HFFc6 (cell line): Measurements from ENCODE around the gene WNT4. TPM values are rescaled to one million over a fixed set of nuclear protein-coding genes. Genes with fewer than 3 reads are reported as not detected.

ENCODE experiments used
- DNase-seq: peaks from one replicate; pipeline ENCODE4 v3.0.0-alpha.2; 2018
- H3K27ac Mint-ChIP-seq: 2 replicates; pipeline ENCODE4 v1.8.0; 2020; ENCODE audit warnings: mild to moderate bottlenecking, mixed read lengths
- H3K27me3 Mint-ChIP-seq: 2 replicates; pipeline ENCODE4 v1.8.0; 2021; ENCODE audit warnings: mild to moderate bottlenecking, moderate library complexity, mixed read lengths; ENCODE audit not compliant: insufficient read depth
- H3K36me3 Mint-ChIP-seq: 2 replicates; pipeline ENCODE4 v1.8.0; 2021; ENCODE audit warnings: low read depth, mixed read lengths
- H3K4me1 Mint-ChIP-seq: 2 replicates; pipeline ENCODE4 v1.8.0; 2020; ENCODE audit warnings: low read depth, mixed read lengths
- H3K4me3 Mint-ChIP-seq: 2 replicates; pipeline ENCODE4 v1.8.0; 2020; ENCODE audit warnings: mild to moderate bottlenecking, moderate library complexity, mixed read lengths
- H3K9me3 Mint-ChIP-seq: 2 replicates; pipeline ENCODE4 v1.8.0; 2020; ENCODE audit warnings: mild to moderate bottlenecking, mixed read lengths
- total RNA-seq, 6 experiments: library from RNA; stranded (reverse); fragmentation: NEBNext Ultra II Directional; extraction: Animal tissue kit (Norgen Biotek cat#: 25700); gene quantifications; 2 replicates in 1 of 6; 3 replicates in 5 of 6; pipeline ENCODE4 v1.2.3, GENCODE V29; 2021
- TF ChIP-seq, protein P1 (sequence below): fragments of 200-600 bp; sonication (generic); IDR thresholded peaks from 2 replicates; pipeline ENCODE4 v1.5.0; 2021; ENCODE audit warnings: antibody characterized with exemption, mild to moderate bottlenecking

WNT4 gene
- total RNA-seq, 6 experiments from 2014 or later = not detected

GRCh38 chr1:22139817-22140216 is 3.1 kb downstream of the WNT4 start:
- H3K4me1 Mint-ChIP-seq = peaks cover 11% of the 10 kb centered on the region
- H3K9me3 Mint-ChIP-seq = no peaks in the 10 kb centered on the region
- no peaks in the 10 kb centered on the region for H3K36me3 Mint-ChIP-seq
- peaks cover 23% of the 10 kb centered on the region for H3K27me3 Mint-ChIP-seq
- no peak overlapping the region for H3K27ac Mint-ChIP-seq
- TF ChIP-seq, protein P1, sequence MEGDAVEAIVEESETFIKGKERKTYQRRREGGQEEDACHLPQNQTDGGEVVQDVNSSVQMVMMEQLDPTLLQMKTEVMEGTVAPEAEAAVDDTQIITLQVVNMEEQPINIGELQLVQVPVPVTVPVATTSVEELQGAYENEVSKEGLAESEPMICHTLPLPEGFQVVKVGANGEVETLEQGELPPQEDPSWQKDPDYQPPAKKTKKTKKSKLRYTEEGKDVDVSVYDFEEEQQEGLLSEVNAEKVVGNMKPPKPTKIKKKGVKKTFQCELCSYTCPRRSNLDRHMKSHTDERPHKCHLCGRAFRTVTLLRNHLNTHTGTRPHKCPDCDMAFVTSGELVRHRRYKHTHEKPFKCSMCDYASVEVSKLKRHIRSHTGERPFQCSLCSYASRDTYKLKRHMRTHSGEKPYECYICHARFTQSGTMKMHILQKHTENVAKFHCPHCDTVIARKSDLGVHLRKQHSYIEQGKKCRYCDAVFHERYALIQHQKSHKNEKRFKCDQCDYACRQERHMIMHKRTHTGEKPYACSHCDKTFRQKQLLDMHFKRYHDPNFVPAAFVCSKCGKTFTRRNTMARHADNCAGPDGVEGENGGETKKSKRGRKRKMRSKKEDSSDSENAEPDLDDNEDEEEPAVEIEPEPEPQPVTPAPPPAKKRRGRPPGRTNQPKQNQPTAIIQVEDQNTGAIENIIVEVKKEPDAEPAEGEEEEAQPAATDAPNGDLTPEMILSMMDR = no peak
- DNase-seq = no peak
- no peak overlapping the region for H3K4me3 Mint-ChIP-seq

DNA sequence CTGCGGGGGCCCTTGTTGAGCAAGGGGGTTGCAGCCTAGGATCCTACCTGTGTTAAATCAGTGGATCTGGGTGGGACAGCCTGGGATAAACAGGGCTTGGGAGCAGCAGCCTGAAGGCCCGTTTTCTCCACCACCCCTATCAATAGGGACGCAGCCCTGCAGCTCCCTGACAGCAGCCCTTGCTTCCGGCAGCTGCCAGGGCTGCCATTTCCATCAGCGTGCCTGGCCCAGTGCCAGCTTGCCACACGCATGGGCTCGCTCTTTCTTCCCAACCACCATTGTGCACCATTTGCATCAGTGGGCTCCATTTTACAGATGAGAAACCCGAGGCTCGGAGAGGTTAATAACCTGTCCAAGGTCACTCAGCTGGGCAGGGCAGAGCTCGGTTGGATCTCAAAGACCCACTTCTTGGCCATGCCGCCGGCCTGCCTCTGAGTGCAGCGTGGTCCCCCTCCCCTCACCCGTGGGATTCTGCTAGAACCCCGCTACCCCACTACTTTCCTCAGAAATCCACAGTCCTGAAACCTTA is 3.8 kb downstream of the WNT4 start:
- Mint-ChIP-seq H3K27me3 (peaks cover 20% of the 10 kb centered on the region), H3K9me3 (no peaks in the 10 kb centered on the region), H3K36me3 (no peaks in the 10 kb centered on the region), H3K4me3 (no peak overlapping the region), H3K4me1 (peaks cover 11% of the 10 kb centered on the region), H3K27ac (no peak overlapping the region)
- DNase-seq = no peak
- TF ChIP-seq, protein P1 = no peak

GRCh38 chr1:22137004-22137720 is 5.7 kb downstream of the WNT4 start:
- no peak for DNase-seq
- Mint-ChIP-seq H3K4me3 (no peak overlapping the region; the same call in 1 of the 2 replicates), H3K4me1 (peaks cover 17% of the 10 kb centered on the region; the same call in 1 of the 2 replicates), H3K27me3 (peaks cover 16% of the 10 kb centered on the region), H3K9me3 (no peaks in the 10 kb centered on the region), H3K36me3 (no peaks in the 10 kb centered on the region), H3K27ac (no peak overlapping the region)
- TF ChIP-seq, protein P1 = no peak

DNA sequence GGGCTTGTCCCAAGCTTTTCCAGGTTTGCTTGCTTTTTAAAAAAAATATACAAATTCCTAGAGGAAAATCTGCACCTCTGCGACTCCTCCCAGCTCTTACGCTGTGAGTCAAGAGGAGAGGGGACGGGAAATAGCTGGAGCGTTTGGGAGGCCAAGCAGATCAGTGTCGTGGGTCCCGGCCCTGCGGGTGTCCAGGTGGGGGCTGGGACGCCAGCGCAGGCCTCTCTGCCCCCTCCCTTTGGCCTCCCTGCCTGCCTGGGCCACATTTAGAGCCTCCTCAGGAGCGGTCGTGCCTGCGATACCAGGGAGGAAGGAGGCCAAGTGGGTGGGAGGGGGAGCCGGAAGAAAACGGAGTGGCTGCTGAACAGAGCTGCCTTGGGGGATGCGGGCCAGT is 9.0 kb downstream of the WNT4 start:
- Mint-ChIP-seq H3K4me3 (no peak overlapping the region), H3K36me3 (no peaks in the 10 kb centered on the region), H3K4me1 (peaks cover 12% of the 10 kb centered on the region; the same call in 1 of the 2 replicates), H3K27ac (no peak overlapping the region), H3K27me3 (peaks cover 7% of the 10 kb centered on the region; the same call in 1 of the 2 replicates), H3K9me3 (no peaks in the 10 kb centered on the region)
- TF ChIP-seq, protein P1 = no peak
- DNase-seq = no peak

DNA sequence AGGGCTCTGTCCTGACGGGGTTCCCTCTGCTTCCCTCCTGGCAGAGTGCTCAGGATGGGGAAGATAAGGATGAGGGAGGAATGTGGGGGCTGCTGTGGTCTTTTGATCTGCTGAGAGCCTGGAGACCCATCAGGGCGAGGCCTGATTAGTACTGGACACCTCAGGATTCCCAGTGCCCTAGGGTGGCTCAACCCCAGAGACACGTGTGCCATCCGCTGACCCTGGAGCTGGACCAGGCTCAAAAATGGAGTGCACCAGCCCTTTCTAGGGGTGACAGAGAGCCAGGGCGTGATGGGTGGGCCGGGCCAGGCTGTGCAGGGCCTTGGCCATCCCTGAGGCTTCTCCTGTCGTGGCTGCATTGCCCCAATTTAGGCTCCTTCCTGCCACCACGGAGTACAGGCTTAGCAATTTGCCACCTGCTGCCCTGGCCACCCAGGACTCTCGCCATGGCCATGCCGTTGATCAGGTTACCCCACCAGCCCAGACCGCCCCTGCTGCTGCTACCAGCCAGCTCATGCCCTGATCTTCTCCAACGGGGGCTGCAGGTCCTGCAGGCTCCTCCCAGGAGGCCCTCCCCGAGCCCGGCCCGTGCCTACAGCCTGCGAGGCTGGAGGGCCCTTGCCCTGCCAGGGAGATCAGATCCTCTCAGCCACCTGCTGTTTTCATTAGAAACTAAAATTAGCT is 9.5 kb downstream of the WNT4 start:
- peaks cover 7% of the 10 kb centered on the region for H3K27me3 Mint-ChIP-seq
- no peaks in the 10 kb centered on the region for H3K9me3 Mint-ChIP-seq
- DNase-seq = no peak
- H3K4me1 Mint-ChIP-seq = peaks cover 12% of the 10 kb centered on the region; the same call in 1 of the 2 replicates
- H3K27ac Mint-ChIP-seq = no peak overlapping the region
- no peak overlapping the region for H3K4me3 Mint-ChIP-seq
- no peaks in the 10 kb centered on the region for H3K36me3 Mint-ChIP-seq
- TF ChIP-seq, protein P1 = no peak
